HEK293 (cell line): ENCODE measurements around the gene RXFP4.

Experiments
- GLIS1 ChIP-seq: fragments of 450-650 bp; formaldehyde crosslinking; IDR thresholded peaks from 2 replicates; pipeline ENCODE4 v1.5.1; 2016; ENCODE audit warnings: missing biosample characterization, missing genetic modification characterization
- GLIS2 ChIP-seq: fragments of 450-650 bp; formaldehyde crosslinking; IDR thresholded peaks from 2 replicates; pipeline ENCODE4 v1.5.1; 2016; ENCODE audit warnings: missing biosample characterization, missing genetic modification characterization
- HIC1 ChIP-seq: fragments of 450-650 bp; formaldehyde crosslinking; IDR thresholded peaks from 2 replicates; pipeline ENCODE4 v1.5.1; 2016; ENCODE audit warnings: missing biosample characterization, missing genetic modification characterization
- HOXA7 ChIP-seq: sonication (generic); formaldehyde crosslinking; IDR thresholded peaks from 2 replicates; pipeline ENCODE4 v1.8.1; 2022; ENCODE audit warnings: missing genetic modification reagents, borderline replicate concordance
- KLF17 ChIP-seq: fragments of 450-650 bp; formaldehyde crosslinking; IDR thresholded peaks from 2 replicates; pipeline ENCODE4 v1.5.1; 2016; ENCODE audit warnings: missing biosample characterization, missing genetic modification characterization
- OVOL3 ChIP-seq: fragments of 450-650 bp; formaldehyde crosslinking; IDR thresholded peaks from 2 replicates; pipeline ENCODE4 v1.5.1; 2016; ENCODE audit warnings: missing biosample characterization, missing genetic modification characterization
- PRDM4 ChIP-seq: fragments of 450-650 bp; formaldehyde crosslinking; IDR thresholded peaks from 2 replicates; pipeline ENCODE4 v1.5.1; 2017; ENCODE audit warnings: missing biosample characterization, missing genetic modification characterization
- ZBTB11 ChIP-seq: fragments of 450-650 bp; formaldehyde crosslinking; conservative IDR thresholded peaks from 2 replicates; pipeline ENCODE4 v1.5.1; 2016; ENCODE audit warnings: low read depth, missing biosample characterization, missing genetic modification characterization
- ZBTB20 ChIP-seq: fragments of 450-650 bp; formaldehyde crosslinking; IDR thresholded peaks from 2 replicates; pipeline ENCODE4 v1.5.1; 2016; ENCODE audit warnings: missing biosample characterization, missing genetic modification characterization
- ZEB2 ChIP-seq: fragments of 450-650 bp; formaldehyde crosslinking; IDR thresholded peaks from 2 replicates; pipeline ENCODE4 v1.5.1; 2016; ENCODE audit warnings: missing biosample characterization, missing genetic modification characterization
- ZNF146 ChIP-seq: fragments of 450-650 bp; formaldehyde crosslinking; IDR thresholded peaks from 2 replicates; pipeline ENCODE4 v1.5.1; 2016; ENCODE audit warnings: missing biosample characterization, missing genetic modification characterization
- ZNF324 ChIP-seq: fragments of 450-650 bp; formaldehyde crosslinking; IDR thresholded peaks from 2 replicates; pipeline ENCODE4 v1.5.1; 2016; ENCODE audit warnings: missing biosample characterization, missing genetic modification characterization
- ZNF449 ChIP-seq: fragments of 450-650 bp; formaldehyde crosslinking; IDR thresholded peaks from 2 replicates; pipeline ENCODE4 v1.5.1; 2017; ENCODE audit warnings: missing biosample characterization, mild to moderate bottlenecking, missing genetic modification characterization, moderate library complexity
- ZNF596 ChIP-seq: fragments of 450-650 bp; IDR thresholded peaks from 2 replicates; pipeline ENCODE4 v1.5.0; 2018; ENCODE audit warnings: missing biosample characterization, mild to moderate bottlenecking, missing genetic modification characterization, moderate library complexity
- ZNF624 ChIP-seq: fragments of 450-650 bp; formaldehyde crosslinking; IDR thresholded peaks from 2 replicates; pipeline ENCODE4 v1.5.1; 2017; ENCODE audit warnings: missing biosample characterization, missing genetic modification characterization
- ZNF645 ChIP-seq: fragments of 450-650 bp; formaldehyde crosslinking; IDR thresholded peaks from 2 replicates; pipeline ENCODE4; 2016; ENCODE audit warnings: missing biosample characterization, missing genetic modification characterization
- ZNF660 ChIP-seq: fragments of 450-650 bp; IDR thresholded peaks from 2 replicates; pipeline ENCODE4 v1.5.1; 2018; ENCODE audit warnings: missing biosample characterization, mild to moderate bottlenecking, missing genetic modification characterization
- ZNF692 ChIP-seq: fragments of 450-650 bp; formaldehyde crosslinking; IDR thresholded peaks from 2 replicates; pipeline ENCODE4 v1.5.1; 2016; ENCODE audit warnings: missing biosample characterization, missing genetic modification characterization
- ZNF707 ChIP-seq: fragments of 450-650 bp; formaldehyde crosslinking; IDR thresholded peaks from 2 replicates; pipeline ENCODE4 v1.5.1; 2016; ENCODE audit warnings: missing biosample characterization, missing genetic modification characterization
- ZNF785 ChIP-seq: fragments of 450-650 bp; formaldehyde crosslinking; IDR thresholded peaks from 2 replicates; pipeline ENCODE4 v1.5.1; 2016; ENCODE audit warnings: missing biosample characterization, missing genetic modification characterization
- ZNF843 ChIP-seq: fragments of 450-650 bp; formaldehyde crosslinking; IDR thresholded peaks from 2 replicates; pipeline ENCODE4 v1.5.1; 2016; ENCODE audit warnings: missing biosample characterization, missing genetic modification characterization
- ZSCAN18 ChIP-seq: fragments of 450-650 bp; formaldehyde crosslinking; IDR thresholded peaks from 2 replicates; pipeline ENCODE4 v1.5.1; 2016; ENCODE audit warnings: missing biosample characterization, missing genetic modification characterization
- ZSCAN4 ChIP-seq: fragments of 450-650 bp; formaldehyde crosslinking; IDR thresholded peaks from 2 replicates; pipeline ENCODE4 v1.5.1; 2017; ENCODE audit warnings: missing biosample characterization, missing genetic modification characterization

The RXFP4 gene

GRCh38 chr1:155940482-155940992, 901 bp upstream of the RXFP4 start (continued):
- TF ChIP-seq PRDM4 (tag by site-specific recombination) (no peak), ZNF843 (tag by site-specific recombination) (peak; percentile 28; the same call in 1 of the 2 replicates), ZNF146 (tag by site-specific recombination) (no peak), ZNF596 (tag by site-specific recombination) (peak; percentile 60; the same call in 1 of the 2 replicates), ZBTB11 (tag by site-specific recombination) (peak; percentile 63), ZNF449 (no peak; the same call in 1 of the 2 replicates), HOXA7 (CRISPR knock-in tag) (no peak), KLF17 (peak; percentile 40; the same call in 1 of the 2 replicates), ZSCAN4 (tag by site-specific recombination) (no peak), ZBTB20 (tag by site-specific recombination) (no peak), ZNF785 (tag by site-specific recombination) (no peak), GLIS2 (tag by site-specific recombination) (no peak), HIC1 (tag by site-specific recombination) (no peak), GLIS1 (tag by site-specific recombination) (no peak), ZNF692 (tag by site-specific recombination) (peak; percentile 48; the same call in 1 of the 2 replicates), ZNF707 (no peak), ZNF645 (tag by site-specific recombination) (no peak), ZSCAN18 (tag by site-specific recombination) (no peak), ZNF324 (peak; percentile 51; the same call in 1 of the 2 replicates), OVOL3 (tag by site-specific recombination) (no peak; the same call in 1 of the 2 replicates), ZEB2 (tag by site-specific recombination) (no peak; the same call in 1 of the 2 replicates), ZNF624 (tag by site-specific recombination) (no peak; the same call in 1 of the 2 replicates), ZNF660 (tag by site-specific recombination) (no peak)
